NCI-H2196 (cell line): ENCODE measurements around the gene GPSM1.
A peak's percentile ranks its signal among the peaks of the same experiment; 100 is the strongest.

Experiments used
- DNase-seq: peaks from one replicate; lab custom pipeline; 2025; ENCODE audit not compliant: unreplicated experiment; lab: John Stamatoyannopoulos, UW

GPSM1 gene

GRCh38 chr9:136358888-136359287 lies 31.5 kb downstream of the GPSM1 start:
- no peak for DNase-seq

DNA sequence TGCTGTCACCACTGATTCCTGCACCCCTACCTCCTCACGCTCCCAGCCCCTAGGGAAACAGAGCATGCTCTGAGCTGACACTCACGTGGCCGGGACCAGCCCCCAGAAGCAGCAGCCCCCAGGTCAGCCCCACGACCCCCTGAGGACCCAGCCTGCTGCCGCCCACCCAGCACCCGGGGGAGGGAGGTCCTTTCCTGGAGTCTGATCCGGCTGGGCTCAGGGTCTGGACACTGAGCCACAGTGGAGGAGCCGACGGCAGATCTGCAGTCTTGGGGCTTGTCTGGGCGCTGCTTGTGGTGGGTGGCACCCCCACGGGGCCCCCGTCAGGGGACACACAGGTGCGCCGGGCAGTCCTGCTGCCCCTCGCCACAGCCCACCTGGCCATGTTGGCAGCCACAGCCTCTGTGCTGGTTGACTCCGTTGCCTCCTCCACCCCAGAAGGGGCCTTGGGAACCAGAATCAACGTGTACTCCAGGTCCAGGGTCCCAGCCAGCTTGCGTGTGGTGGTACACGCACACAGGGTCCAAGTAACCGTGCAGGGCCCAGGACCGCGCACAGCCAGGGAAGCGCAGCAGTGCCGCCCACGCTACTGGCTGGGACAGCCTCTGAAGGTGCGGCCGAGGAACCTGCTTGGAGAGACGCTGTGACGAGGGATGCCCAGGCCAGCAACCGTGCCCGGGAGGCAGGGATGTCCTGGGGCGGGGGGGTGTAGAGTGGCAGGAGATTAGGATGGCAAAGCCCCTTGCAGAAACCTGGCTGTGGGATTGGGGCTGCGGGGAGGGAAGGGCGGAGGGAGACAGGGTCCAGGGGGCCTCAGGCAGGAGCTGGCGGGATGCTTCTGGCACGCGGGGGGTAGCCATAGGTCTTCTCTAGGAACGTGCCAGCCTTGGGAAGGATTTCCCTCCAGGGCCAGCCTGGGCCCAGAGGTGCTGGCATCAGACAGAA lies 32.7 kb downstream of the GPSM1 start:
- no peak for DNase-seq

DNA sequence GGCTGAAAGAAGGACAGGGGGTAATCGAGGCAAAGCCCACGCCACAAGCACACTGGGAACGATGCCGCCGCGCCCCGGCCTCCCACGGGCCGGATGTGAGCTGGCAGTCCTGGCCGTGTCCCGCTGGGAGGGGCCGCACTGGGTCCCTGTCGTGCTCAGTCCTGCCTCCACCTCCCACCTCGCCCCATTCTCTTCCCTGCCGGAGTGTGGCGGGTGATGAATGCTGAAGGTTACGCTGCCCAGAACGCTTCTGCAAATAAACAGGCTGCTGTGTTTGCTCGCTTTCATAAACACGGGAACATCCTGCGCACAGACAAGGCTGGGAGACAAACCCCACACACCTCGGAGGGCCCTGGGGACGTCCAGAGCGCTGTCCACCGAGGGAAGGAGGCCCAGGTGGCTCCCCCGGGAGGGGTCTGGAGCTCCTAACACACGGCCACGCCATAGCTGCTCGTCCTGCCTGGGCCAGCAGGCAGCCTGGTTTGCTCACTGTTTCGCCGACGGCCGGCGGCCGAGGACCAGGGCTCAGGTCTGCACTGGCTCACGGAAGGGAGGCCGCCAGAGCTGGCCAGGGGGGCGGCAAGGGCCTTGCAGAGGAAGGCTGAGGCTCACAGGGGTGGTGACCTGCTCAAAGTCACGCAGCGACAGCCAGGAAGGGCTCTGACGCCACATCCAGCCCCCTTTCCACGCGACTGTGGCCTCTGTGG lies 33.9 kb downstream of the GPSM1 start:
- DNase-seq = no peak

- no peak for DNase-seq
These were observed 34.6 kb downstream of the GPSM1 start for GRCh38 chr9:136361754-136362449.

DNA sequence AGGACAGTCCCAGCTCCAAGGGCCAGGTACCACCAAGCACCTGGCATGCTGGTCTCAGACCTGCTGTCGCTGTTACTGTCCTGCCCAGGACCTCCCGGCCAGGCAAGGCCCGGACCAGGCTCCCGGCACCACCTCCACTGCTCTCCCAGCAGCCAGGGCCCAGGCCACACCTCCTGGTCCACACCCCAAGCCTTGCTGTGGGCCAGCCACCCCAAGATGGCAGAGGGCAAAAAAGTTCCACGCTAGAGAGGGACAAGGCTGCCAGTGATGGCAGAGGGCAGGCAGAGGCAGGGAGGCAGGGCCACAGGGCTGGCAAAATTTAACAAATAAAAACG lies 35.1 kb downstream of the GPSM1 start:
- no peak for DNase-seq

GRCh38 chr9:136363106-136363948 lies 36.0 kb downstream of the GPSM1 start, which contains the start of gene DNLZ:
Gene DNLZ (minus strand): TSS chr9:136363744. CDS start chr9:136363714, 30 bp downstream.
- DNase-seq = peak; percentile 94

DNA sequence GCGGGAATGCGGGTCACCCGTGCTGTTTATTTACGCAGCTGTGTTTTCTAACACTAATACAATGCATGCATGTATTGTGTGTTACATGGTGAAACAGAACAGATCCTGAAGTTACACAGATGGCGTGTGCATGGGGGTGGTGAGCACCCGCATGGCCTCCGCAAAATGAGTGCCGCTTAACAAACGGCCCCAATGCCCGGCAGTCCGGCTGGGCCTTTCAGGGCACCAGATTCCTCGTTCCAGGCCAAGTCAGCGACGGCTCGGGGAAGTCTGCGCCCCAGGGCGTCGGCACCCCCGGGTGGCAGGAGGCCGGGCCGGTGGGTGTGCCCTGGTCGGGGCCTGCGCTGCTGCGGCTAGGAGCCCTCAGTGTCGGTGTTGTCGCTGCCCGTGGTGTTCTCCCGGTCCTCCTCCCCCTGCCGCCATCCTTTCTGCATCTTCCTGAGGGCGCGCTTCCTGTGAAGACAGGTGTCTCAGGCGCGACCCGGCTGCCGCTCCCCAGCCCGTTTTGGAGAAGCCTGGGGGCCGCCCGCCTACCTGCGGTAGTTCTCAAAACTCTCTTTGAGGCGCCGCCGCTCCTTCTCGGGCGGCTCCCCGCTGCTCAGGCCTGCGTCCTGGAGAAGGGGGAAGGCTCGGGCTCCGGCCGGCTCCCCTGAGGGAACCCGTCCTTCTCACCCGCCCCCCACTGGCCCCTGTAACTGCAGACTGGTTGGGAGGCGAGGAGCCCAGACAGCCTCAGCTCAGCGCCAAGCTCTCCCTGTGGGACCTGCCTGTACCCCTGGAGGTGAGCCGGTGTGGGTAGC lies 36.8 kb downstream of the GPSM1 start:
- no peak for DNase-seq

DNA sequence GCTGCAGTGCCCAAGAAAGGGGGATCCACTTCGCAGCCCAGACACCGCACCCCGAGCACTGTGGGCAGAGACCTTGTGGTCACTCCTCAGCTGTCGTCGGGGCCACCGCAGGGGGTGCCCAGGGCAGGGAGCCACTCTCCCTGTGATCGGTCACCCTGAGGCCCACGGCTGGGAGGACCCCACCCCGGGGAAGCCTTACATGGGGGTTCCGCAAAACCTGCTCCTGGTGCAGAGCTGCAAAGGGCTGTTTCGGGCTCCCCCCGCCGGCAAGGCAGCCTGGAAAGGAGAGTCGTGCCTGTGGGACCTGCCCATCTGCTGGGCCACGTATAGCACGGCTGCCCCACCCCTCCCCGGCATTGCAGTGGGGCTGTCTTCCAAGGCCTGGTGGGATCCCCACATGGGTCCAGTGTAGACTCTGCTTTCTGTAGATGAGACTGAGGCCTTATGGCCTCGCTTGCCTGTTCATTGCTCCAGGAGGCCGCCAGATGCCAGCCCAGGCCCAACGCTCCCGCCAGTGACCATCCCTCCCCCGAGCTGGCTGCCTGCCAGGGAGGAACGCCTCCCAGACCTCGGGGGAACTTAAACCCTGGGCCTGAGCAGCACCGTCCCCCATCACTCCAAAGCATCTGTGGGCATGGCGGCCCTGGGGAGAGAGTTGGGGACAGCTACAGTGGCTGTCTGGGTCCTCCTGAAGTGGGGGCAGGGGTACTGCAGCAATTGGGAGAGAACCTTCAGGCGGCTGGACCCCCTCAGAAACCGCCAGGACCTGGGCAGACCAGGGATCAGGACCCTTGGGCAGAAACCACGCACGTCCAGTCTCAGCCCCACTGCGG lies 37.8 kb downstream of the GPSM1 start:
- DNase-seq = no peak

GRCh38 chr9:136365775-136366222 lies 38.5 kb downstream of the GPSM1 start:
- DNase-seq = no peak

DNA sequence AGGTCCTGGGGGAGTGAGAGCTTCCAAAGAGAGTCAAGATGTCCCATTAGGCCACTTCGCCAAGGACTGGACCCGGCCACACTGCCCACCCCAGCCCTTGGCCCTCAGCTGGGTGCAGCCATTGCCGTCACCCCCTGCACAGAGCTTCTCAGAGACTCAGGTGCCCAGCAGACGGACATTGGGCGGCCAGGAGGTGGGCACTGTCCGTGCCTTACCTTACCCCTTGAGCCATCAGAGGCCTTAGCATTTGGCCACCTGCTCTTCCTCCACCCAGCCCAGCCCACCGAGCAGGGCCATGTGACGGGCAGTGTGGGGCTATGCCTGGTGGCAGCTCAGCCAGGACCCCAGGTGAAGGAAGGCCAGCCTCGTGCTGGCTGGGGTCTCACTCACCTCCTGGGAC lies 39.5 kb downstream of the GPSM1 start:
- DNase-seq = no peak

- DNase-seq = no peak
These were observed 40.2 kb downstream of the GPSM1 start for GRCh38 chr9:136367296-136368145.

- no peak for DNase-seq
These were observed 40.9 kb downstream of the GPSM1 start for GRCh38 chr9:136368190-136368589.

GRCh38 chr9:136370037-136370436 lies 42.7 kb downstream of the GPSM1 start:
- DNase-seq = no peak

GRCh38 chr9:136370687-136371532 lies 43.6 kb downstream of the GPSM1 start:
- DNase-seq = no peak

DNA sequence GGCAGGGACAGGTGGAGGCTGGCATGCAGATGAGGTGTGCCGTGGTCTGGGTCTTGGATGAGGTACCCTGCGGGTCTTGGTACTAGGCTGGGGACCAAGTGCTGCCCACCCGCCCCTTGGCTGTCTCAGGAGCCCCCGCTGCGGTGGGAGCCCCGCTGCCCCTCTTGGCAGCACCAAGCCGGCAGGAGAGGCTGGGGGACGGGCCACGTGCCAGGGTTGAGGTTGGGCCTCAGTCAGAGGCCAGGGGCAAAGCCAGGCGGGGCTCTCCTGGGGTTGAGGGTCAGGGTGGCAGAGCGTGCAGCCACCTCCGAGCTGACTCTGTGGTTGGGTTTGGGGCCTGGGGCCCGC lies 44.2 kb downstream of the GPSM1 start:
- no peak for DNase-seq

GRCh38 chr9:136372006-136372405 lies 44.7 kb downstream of the GPSM1 start:
- no peak for DNase-seq

GRCh38 chr9:136372561-136373299 lies 45.4 kb downstream of the GPSM1 start:
- peak; percentile 54 for DNase-seq
